MG63 (cell line): Measurements from ENCODE around the gene OR10AD1. TPM values are rescaled to one million over a fixed set of nuclear protein-coding genes. Genes with fewer than 3 reads are reported as not detected.

Source experiments
- total RNA-seq: library from RNA; depleted of rRNA; stranded (reverse); fragments of >200 nt; shearing (Covaris generic); gene quantifications from 2 replicates; pipeline ENCODE4 v1.2.3, GENCODE V29; 2014; ENCODE audit warnings: low replicate concordance; rRNA removed

The OR10AD1 gene
- total RNA-seq, 1 experiment from 2014 or later = not detected

Other genes with a start within 250 kb of the OR10AD1 start
- 130 and 148 TPM in 2 replicates for gene TMEM106C, start 239.7 kb downstream of the OR10AD1 start, total RNA-seq
- not detected in 2 replicates for gene COL2A1, start 198.8 kb downstream of the OR10AD1 start, total RNA-seq
- 15.6 and 16.3 TPM in 2 replicates for gene SENP1, start 97.2 kb downstream of the OR10AD1 start, total RNA-seq
- 38.2 and 64.7 TPM in 2 replicates for gene PFKM, start 83.9 kb downstream of the OR10AD1 start, total RNA-seq
- gene ASB8, start 45.8 kb downstream of the OR10AD1 start, total RNA-seq = 31.3 and 79.9 TPM in 2 replicates
- not detected in 2 replicates for gene CCDC184, start 19.6 kb downstream of the OR10AD1 start, total RNA-seq
- 2.9 and 3.4 TPM in 2 replicates for gene ZNF641, start 147.6 kb upstream of the OR10AD1 start, total RNA-seq